Fibroblast of skin of right biceps (primary cell): ENCODE measurements around the gene USP11.
"Not testable (repeated sequence)": the region's sequence is repeated elsewhere in the genome, so short reads cannot be mapped to it uniquely, and the experiment has no call there.

ENCODE experiments used
- DNase-seq: peaks from one replicate; pipeline ENCODE4 v3.0.0-alpha.2; 2013

Gene USP11

GRCh38 chrX:47248576-47248975, 15.8 kb downstream of the USP11 start:
- no peak for DNase-seq

- no peak for DNase-seq
These were observed 17.2 kb downstream of the USP11 start for GRCh38 chrX:47250017-47250347.

GRCh38 chrX:47257620-47258019, 24.8 kb downstream of the USP11 start:
- DNase-seq = not testable (repeated sequence)

GRCh38 chrX:47264483-47265173, 31.8 kb downstream of the USP11 start:
- peak; percentile 49 for DNase-seq

GRCh38 chrX:47266643-47267042, 33.8 kb downstream of the USP11 start:
- no peak for DNase-seq

- DNase-seq = no peak
These were observed 39.2 kb downstream of the USP11 start for GRCh38 chrX:47272013-47272408.

- DNase-seq = no peak
These were observed 40.4 kb downstream of the USP11 start for GRCh38 chrX:47273011-47273730.

- DNase-seq = peak; percentile 78
These were observed 45.9 kb downstream of the USP11 start for GRCh38 chrX:47278691-47279090.

GRCh38 chrX:47283015-47283771, 50.4 kb downstream of the USP11 start:
- peak; percentile 26 for DNase-seq

GRCh38 chrX:47284616-47285015, 51.8 kb downstream of the USP11 start:
- not testable (repeated sequence) for DNase-seq

- peak; percentile 24 for DNase-seq
These were observed 53.1 kb downstream of the USP11 start for GRCh38 chrX:47285836-47286320.

GRCh38 chrX:47293106-47293505, 60.3 kb downstream of the USP11 start:
- no peak for DNase-seq

- DNase-seq = no peak
These were observed 64.1 kb downstream of the USP11 start for GRCh38 chrX:47296766-47297365.

GRCh38 chrX:47297874-47298273, 65.1 kb downstream of the USP11 start:
- DNase-seq = no peak
